HG03066 (cell line): ENCODE results near the gene KRT83.
"Not testable (repeated sequence)": the region's sequence is repeated elsewhere in the genome, so short reads cannot be mapped to it uniquely, and the experiment has no call there.

Experiments
- ATAC-seq: cut with Tn5 transposase; IDR thresholded peaks from one replicate; pipeline ENCODE4 v1.9.1; 2021; ENCODE audit warnings: low read depth; ENCODE audit not compliant: unreplicated experiment

The KRT83 gene

DNA sequence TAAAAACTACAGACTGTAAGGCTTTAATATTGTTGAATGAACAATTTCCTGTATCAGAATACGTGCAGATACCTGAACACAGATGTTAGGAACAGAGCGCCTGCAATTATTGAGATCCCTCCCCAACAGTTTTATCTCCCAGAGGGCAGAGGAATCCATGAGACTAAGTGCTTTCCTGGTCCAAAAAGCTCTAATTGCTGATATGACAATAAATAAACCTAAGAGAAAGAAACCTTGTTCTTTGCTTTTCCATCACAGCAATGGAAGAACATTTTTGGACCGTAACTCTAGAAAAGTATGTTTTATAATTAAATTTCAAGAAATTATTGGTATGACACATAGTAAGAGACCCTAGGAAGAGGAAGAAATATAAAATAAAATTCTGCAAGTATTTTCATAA is 13.0 kb upstream of the KRT83 start:
- ATAC-seq: no peak

DNA sequence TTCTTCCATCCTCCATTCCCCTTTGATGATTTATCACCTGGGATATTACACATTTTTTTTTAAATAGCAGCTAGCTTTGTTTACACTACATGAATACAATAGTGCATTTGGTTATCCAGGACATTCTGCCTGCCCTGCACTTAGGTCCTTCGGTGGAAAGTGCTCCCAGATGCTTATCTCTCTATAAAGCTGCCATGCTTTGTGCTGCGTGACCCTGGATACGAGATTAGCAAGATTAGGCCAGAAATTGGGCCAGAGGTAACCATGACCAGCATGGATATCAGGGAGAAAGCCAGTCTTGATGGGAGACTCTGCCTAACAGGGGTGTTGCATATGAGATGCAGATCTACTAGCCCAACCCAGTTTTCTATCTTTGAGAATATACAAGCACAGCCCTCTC is 12.1 kb upstream of the KRT83 start:
- no peak for ATAC-seq

DNA sequence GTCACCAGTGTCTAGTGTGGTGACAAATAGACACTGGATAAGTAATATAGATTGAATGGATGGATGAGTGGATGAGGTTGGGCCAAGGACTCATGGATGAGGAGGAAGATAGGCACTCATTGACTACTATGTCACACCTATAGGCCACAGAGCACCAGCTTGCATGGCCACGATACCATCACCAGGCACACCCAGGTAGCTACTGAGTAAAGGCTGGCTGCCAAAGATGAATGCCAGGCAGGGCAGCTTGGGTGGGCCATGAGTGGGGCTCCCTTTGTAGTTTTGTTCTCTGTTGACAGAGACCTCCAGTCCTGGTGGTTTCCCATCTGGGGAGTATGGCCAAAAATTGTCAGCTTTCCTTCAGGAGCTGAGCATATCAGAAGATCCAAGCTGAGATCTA is 11.2 kb upstream of the KRT83 start:
- no peak for ATAC-seq

DNA sequence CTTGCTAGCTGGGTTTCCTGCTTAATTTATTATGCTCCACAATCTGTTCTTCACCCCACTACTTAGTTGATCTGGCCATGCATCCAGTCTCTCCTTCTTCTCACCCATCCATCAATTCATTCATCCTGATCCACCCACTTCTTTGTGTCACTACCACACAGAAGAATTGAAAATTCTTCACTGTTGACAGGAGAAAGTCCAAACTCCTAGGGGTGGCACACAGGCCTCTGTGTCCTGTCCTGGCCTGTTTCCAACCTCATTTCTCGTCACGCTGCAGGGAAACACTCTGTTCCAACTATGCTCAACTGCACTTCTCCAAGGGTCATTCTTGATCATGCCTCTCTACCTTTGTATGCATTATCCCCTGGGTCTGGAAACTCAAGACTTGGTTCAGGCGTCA is 10.6 kb upstream of the KRT83 start:
- ATAC-seq: no peak

DNA sequence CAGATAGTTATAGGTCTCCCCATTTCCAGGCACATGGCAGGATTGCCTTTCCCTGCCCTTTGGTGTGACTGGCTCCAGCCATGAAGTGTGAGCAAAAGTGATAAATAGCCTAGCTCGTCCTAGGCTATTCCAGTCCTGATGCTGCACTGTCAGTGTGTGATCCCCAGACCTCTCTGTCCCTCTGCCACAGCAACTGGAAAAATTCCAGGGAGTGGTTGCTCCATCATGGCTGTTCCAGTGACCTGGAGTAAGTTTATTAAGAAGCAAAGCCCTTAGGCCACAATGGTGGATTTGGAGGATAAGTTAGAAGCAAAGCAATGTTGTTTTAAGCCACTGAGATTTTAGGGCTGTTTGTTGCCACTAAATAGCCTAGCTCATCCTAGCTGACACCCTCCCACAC is 9.8 kb upstream of the KRT83 start:
- ATAC-seq: no peak

DNA sequence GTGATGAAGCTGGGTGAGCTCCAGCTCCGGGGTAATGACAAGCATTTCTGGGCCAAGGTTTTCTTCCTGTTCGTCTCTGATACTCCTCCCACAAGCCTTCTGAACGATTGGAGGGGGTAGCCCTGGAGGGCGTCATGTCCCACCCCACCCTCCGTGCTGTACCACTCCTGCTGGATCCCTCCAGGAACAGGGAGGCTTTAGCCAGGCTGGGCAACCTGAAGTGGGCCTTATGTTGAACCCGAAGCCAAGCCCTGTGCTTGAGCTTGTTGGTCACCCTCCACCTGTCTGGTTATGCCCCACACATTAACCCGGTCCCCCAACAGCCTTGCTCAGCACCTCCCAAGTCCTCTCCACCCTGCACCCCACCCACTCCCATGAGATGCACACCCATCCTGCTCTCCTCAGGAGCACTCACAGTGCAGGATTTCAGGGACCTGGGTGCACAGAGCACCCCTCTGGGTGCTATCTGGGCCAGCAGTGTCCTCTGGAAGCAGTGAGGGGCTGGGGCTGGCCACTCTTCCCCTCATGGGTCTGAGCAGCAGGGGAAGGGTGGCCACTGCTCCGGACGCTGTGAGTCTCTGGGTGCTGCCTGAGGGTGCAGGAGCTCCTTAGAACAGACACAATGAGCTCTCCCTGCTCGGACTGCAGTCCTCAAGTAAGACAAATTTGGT is 6.8 kb upstream of the KRT83 start:
- no peak for ATAC-seq

DNA sequence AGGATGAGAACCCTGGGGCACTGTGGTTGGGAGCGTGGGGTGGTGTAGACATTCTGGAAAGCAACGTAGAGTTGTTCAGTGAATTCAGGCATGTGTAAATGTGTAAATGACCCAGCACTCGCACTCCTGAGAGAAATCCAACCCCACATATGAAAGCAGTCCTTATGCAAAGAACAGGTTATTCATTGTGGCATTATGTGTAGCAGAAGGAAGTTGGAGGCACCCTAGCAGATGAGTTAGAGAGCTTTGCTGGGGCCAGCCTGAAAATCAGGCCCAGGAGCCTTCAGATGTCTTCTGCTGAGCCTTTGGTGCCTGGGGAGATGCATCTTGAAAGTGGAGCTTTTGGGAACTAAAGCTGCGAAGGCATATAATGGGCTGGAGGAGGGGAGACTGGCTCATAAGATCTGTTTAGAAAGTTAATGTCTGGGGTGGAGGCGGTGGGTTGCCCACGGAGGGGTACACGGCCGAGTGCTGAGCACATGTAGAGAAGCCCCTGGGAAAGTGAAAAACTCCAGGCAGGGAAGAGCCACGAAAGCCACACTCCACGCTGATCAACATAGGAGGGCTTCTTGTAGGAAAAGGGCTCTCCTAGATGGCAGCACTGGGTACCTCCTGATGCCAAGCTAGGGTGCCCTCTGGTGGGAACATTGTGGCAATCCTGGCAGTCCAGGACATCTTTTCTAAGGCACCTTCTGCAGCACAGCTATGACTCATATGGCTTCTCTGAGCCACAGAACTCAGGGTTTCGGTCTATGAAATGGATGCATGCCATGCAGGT is 6.0 kb upstream of the KRT83 start:
- peak; percentile 77 for ATAC-seq

DNA sequence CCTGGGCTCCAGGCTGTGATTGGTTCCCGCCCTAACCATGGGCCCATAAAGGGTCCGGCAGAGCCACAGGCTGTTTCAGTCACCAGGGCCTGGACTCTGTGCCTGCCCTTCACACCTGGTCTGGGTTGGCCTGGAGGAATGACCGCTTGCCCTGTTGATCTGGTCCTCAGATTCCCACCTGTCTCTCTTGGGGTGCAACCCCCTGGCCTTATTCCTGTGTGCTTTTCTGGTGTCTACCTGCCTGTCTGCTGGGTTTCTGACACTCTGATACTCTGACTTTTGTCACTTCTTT is 2.9 kb upstream of the KRT83 start:
- no peak for ATAC-seq

DNA sequence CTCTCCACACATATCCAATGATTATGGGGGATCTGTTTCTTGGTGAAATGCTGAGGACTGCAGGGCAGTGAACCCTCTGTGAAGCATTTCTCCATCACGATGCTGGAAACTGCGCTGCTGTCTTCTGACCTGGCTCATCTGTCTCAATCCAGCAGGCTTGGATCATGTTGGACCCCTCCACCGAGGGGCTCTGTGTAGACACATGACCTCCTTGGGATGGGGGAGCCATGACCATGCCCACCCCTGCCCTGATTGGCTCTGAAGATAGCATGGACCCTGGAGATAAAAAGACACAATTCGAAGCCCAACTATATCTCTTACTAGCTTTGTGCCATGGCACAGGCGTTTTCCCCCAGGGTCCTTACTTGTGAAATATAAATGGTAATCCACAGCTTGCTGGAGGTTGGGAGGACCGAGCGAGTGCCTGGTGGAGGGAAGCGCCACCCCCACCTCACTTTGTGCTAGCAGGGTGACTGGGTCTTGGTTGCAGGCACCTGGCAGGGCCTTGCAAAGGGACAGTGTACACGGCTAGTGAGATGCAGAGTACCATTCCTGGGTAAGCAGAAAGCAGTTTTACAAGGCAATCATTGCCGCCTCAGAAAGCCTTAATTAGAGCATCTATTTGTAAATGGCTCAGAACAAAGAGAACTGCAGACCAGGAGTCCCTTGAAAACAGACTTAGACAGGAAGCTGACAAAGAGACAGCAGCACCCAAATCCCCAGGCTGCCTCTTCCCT is 2.4 kb upstream of the KRT83 start:
- no peak for ATAC-seq

DNA sequence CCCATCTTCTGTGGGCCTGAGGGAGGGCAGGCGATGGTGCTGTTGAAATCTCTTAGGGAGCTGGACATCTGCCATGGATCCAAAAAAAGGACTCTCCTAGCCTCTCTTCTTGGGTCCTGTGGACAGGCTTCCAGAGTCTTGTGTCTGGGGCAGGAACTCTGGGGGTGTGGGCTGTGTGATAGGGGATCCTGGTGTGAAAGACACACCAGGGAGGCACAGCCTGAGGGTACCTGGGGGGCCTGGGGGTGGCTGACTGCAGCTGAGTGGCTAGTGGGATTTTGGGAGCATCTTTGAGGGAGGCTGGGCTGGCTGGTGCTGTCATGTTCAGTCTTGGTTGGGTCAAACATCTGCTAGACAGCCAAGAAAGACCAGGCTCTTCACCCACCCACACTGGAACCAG is 1.8 kb upstream of the KRT83 start:
- no peak for ATAC-seq

DNA sequence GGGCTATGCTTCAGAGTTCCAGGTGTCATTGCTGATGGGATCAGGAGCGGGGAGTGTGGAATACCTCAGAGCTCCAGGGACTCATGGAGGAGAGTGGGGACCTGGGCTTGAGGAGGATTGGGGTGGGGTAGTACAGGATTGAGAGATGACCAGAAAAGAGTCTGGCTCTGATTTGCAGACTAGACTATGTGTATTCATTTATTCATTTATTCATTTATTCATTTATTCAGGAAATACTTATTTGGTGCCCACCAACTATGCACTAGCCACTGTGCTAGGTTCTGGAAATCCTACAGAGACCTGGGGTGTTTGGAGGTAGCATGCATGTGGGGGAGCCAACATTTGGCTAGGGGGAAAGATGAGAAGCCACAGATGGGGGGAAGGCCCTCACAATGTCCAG is 871 bp upstream of the KRT83 start:
- ATAC-seq: no peak

DNA sequence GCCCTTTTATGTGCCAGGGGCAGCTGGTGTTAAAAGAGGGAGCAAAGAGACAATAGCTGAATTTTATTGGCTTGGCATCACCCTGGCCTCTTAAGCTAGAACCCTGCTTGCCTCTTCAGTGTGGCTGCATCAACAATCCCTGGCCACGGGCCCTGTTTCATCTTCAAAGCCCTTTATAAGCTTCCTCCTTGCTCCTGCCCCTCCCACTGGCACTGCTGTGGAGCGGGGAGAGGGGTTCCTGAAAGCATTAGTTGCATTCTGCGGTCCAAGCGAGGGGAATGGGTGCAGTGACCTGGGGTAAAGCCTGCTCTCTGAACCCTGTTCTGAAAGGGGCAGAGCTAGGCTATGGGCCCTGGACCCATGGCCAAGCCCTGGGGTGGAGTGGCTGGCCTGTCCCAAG is 220 bp upstream of the KRT83 start:
- no peak for ATAC-seq

DNA sequence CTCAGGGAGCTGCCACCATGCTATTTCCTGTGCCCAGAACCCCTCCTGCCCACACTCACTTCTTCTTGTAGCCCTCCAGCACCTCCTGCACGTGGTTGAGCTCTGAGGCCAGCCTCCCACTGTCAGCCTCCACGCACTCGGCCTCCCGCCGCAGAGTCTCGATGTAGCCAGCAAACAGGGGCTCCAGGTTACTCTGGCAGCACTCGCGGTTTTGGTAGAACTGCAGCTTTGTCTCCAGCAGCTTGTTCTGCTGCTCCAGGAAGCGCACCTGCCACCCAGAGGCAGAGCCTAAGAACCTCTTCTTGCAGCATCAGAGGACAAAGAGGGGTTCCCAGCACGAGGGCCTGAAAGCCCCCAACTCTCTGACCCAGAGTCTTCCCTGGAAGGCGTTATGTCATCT is 2.1 kb downstream of the KRT83 start:
- no peak for ATAC-seq

DNA sequence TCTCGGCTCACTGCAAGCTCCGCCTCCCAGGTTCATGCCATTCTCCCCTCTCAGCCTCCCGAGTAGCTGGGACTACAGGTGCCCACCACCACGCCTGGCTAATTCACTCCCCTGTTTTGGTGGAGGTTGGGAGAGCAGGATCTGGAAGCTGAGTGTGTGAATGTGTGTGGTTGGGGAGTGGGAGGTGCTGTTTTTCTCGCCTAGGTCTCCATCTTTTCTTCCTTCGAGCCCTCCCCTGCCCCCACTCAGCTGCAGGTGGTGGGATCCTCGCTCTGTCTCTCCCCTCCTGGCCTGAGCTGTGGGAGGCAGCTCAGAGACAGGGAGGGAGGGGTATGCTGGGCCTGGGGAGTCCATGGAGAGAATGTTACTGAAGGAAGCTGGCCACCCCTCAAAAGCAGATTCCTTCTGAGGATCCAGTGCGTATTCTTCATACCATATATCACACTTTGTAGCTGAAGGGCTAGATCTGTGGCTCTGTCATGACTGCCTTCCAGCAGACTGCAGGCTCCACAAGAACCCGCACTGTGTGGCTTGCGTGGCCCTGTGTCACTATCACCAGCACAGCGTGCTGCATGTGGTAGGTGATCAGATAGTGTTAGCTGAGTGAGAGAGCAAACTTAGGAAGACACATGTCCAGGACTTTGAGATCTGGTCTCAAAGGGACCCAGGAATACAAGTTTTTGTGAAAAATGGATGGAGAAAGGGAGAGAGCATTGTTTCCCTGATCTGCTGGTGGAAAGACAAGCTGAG is 2.8 kb downstream of the KRT83 start:
- ATAC-seq: no peak

DNA sequence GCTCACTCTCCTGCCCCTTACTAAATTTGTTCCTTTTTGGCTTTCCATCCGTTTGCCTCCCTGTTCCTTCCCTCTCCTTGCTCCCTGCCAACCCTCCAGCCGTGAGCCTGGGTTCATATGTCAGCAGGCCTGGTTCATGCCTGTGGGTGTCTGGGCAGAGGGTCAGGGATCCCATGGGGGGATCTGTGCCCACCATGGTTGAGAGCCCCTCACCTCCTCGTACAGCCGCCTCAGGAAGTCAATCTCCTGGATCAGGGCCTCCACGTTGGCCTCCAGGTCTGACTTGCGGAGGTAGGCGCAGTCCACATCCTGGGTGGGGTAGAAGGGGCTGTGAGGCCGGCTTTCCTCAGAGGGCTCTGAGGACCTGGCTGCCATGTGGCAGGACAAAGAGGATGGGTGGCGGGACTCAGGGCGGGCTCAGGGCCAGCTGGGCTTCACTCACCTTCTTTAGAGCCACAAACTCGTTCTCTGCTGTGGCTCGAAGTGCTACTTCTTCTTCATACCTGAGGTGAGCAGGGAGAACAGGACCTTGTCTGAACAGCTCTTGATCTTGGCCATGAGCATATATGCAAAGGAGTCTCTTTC is 3.6 kb downstream of the KRT83 start:
- ATAC-seq: no peak

DNA sequence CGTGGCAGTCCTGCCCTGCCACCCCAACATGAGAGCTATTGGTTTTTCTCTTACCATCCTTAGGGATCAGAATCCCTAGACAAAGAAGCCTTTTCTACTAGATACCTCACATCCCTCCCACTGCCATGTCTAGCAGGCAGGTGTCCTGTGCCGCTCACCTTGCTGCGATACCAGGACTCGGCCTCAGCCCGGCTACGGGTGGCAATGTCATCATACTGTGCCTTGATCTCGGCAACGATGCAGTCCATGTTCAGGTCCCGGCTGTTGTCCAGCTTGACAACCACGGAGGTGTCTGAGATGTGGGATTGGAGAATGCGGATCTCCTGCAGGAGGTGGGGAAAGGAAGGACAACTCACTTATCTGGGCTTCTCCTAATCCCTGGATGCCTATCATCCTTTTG is 4.5 kb downstream of the KRT83 start:
- no peak for ATAC-seq

DNA sequence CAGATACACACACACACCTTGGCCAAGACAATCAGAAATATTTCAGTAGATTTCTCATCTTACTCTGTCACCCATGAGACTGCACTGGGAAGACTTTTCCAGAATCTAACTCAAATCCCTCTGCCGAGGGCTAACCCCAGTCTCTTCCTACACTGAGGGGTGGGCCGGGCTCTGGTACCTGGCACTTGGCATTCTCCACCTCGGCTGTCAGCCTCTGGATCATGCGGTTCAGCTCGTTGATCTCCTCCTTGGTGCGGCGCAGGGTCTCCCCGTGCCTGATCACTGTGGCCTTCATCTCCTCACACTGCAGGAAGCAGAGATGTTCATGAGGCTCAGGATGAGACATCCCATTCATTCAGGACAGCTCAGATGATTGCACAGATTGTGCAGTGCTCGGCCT is 4.9 kb downstream of the KRT83 start:
- ATAC-seq: no peak

DNA sequence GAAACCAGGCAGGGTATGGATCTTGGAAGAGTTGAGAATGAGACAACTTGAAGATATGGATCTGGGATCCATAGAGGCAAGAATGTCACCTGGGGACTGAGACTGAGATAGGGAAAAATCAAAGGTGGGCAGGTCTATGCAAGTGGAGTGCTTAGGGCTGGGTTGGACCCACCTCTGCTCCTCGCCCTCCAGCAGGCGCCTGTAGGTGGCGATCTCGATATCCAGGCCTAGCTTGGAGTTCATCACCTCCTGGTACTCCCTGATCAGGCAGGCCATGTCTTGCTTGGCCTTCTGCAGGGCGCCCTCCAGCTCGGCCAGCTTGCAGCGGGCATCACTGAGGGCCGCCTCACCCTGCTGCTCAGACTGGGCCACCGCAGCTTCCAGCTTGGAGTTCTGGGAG is 5.5 kb downstream of the KRT83 start:
- ATAC-seq: not testable (repeated sequence)

DNA sequence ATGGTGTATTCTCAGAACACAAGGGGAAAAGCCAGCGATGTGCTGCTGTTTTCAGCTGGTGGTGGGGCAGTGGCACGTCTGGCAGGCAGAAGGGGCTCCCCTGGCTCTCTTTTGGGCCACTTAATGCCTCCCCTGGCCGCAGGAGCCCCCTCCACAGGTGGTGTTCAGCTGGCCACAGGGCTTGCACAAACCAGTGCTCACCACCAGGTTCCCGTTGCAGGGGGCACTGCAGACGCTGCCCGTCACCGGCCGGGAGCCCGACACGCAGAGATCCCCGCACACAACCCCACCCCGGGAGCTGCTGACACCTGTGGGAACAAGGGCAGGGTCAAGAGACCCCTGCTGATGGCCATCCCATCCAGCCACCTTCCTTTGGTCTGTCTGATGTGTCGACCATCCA is 6.7 kb downstream of the KRT83 start:
- ATAC-seq: no peak

DNA sequence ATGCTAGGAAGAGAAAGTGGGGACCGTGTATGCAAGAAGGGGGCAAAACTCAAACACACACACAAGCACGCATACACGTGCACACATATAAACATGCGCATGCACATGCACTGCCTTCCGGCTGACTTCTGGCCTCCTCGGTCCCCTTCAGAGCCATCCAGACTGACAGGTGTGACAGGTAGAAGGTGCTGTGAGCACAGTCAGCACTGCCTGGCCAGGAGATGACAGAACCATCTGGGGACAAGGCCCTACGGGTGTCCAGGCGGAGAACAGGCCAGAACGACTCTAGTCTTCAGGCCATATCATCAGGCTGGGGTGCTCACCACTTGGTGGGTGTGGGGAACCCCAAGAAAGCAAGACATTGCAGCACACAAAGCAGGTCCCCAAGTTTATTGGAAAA is 7.3 kb downstream of the KRT83 start:
- ATAC-seq: no peak

DNA sequence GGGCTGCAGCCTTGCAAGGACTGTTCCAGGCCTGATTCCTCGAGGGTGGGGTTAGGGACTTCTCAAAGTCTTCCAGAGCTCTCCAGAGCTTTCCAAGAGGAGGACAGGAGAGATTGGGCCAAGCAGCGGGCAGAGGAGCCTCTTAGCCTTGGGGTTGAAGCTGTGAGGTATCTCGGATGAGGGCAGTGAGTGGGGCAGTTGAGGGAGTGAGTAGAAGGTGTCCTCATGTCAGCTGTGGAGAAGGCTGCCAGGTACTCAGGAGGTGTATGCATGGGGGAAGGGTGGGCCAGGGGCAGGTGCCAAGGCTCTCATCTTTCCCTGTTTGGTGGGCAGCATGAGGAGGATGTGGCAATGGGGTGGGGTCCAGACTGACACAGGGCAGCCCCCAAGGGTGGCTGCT is 7.7 kb downstream of the KRT83 start:
- no peak for ATAC-seq
